Measurements from ENCODE around the gene VGLL1. TPM values are rescaled to one million over a fixed set of nuclear protein-coding genes. Genes with fewer than 3 reads are reported as not detected.

VGLL1 gene
- polyA plus RNA-seq, 1 of the 3 experiments (the other 2 are of a cell fraction): not detected

GRCh38 chrX:136572030-136572429 lies 40.0 kb downstream of the VGLL1 start:
- no peaks in the 10 kb centered on the region for H3K27me3 ChIP-seq (ENCODE audit: insufficient read depth)
- no peaks in the 10 kb centered on the region for H3K9me2 ChIP-seq
- CTCF ChIA-PET: interaction anchor here (1.0 kb wide), 1 partner anchor 8 kb away, joined by 3 read pairs; no protein-coding TSS in a partner anchor
- no peaks in the 10 kb centered on the region for H3K9me3 ChIP-seq
- no peak overlapping the region for H3K27ac ChIP-seq (ENCODE audit: low read depth in 2 of 2, low read length in 1 of 2)
- no peaks in the 10 kb centered on the region for H3K79me2 ChIP-seq (ENCODE audit: insufficient read depth)
- H4K20me1 ChIP-seq (ENCODE audit: insufficient read depth): no peaks in the 10 kb centered on the region
- TF ChIP-seq FOSL2 (IDR thresholded peaks at IDR 0.05; ENCODE audit: borderline replicate concordance, low read depth): no peak
- no peak for TF ChIP-seq EZH2phosphoT487 (IDR thresholded peaks at IDR 0.05; ENCODE audit: borderline replicate concordance, low read depth)
- no peak for TF ChIP-seq NRF1 (IDR thresholded peaks at IDR 0.05; ENCODE audit: low read depth, low read length)
- TF ChIP-seq CTCF (IDR thresholded peaks at IDR 0.05): no peak
- TF ChIP-seq RCOR1 (IDR thresholded peaks at IDR 0.05; ENCODE audit: low read length): no peak
- no peak for TF ChIP-seq MXI1 (IDR thresholded peaks at IDR 0.05; ENCODE audit: low read depth, low read length)
- DNase-seq: no peak
- 15% methylated on average over 2 of the region's 2 CpGs for WGBS (ENCODE audit: low lambda C conversion rate)
- no peaks in the 10 kb centered on the region for H3F3A ChIP-seq (replicated peaks; ENCODE audit: insufficient read depth)
- no peak overlapping the region for H3K4me2 ChIP-seq
- no peak overlapping the region for H3K4me3 ChIP-seq (ENCODE audit: low read depth in 2 of 2, low read length in 1 of 2)
- H3K4me1 ChIP-seq (ENCODE audit: control insufficient read depth in 1 of 2, insufficient read depth in 2 of 2, low read depth in 1 of 2, low read length in 1 of 2): no peaks in the 10 kb centered on the region; a peak in 1 of 4 replicates
- POLR2A ChIA-PET: no interaction called here
- no peaks in the 10 kb centered on the region for H3K36me3 ChIP-seq (replicated peaks in 1 of 2; ENCODE audit: control insufficient read depth in 1 of 2, insufficient read depth in 2 of 2, low read length in 1 of 2)
- H2AFZ ChIP-seq (ENCODE audit: low read depth): no peak overlapping the region
- no peak overlapping the region for H3K9ac ChIP-seq

DNA sequence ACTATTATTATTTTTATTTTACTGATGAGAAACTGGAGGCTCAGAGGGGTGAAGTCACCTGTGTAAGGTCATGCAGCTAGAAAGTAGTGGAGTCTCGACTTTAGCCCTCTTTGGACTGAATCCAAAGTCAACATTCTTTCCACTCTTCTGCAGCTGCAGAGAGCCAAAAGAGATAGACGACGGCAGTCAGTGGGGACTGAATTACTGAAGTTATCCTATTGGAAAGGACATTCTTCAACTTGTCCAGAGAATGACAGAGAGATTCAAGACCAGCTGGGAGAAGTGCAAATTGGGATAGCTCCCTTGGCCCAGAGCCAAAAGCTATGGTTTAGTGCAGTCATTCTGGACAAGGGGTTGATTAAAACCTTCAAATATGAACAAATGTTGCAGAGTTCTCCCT lies 42.5 kb downstream of the VGLL1 start:
- WGBS (ENCODE audit: low lambda C conversion rate): 0% methylated on average over 3 of the region's 3 CpGs
- H3K9me2 ChIP-seq: no peaks in the 10 kb centered on the region
- no peak overlapping the region for H2AFZ ChIP-seq (ENCODE audit: low read depth)
- H3K9me3 ChIP-seq: no peaks in the 10 kb centered on the region
- H3F3A ChIP-seq (replicated peaks; ENCODE audit: insufficient read depth): no peaks in the 10 kb centered on the region
- H3K4me2 ChIP-seq: no peak overlapping the region
- no peaks in the 10 kb centered on the region for H3K79me2 ChIP-seq (ENCODE audit: insufficient read depth)
- no peak overlapping the region for H3K4me3 ChIP-seq (ENCODE audit: low read depth in 2 of 2, low read length in 1 of 2)
- H3K9ac ChIP-seq: no peak overlapping the region
- no peak for DNase-seq
- H3K27ac ChIP-seq (ENCODE audit: low read depth in 2 of 2, low read length in 1 of 2): peak overlapping the region in 1 of 2 experiments; percentile 39; a peak in 1 of 4 replicates
- no peaks in the 10 kb centered on the region for H4K20me1 ChIP-seq (ENCODE audit: insufficient read depth)
- CTCF ChIA-PET: interaction anchor here (1.9 kb wide), 1 partner anchor 120 kb away, joined by 6 read pairs; no protein-coding TSS in a partner anchor
- H3K4me1 ChIP-seq (ENCODE audit: control insufficient read depth in 1 of 2, insufficient read depth in 2 of 2, low read depth in 1 of 2, low read length in 1 of 2): peaks cover 0 to 4% of the 10 kb centered on the region in 2 experiments; a peak in 1 of 4 replicates
- no peaks in the 10 kb centered on the region for H3K36me3 ChIP-seq (replicated peaks in 1 of 2; ENCODE audit: control insufficient read depth in 1 of 2, insufficient read depth in 2 of 2, low read length in 1 of 2)
- H3K27me3 ChIP-seq (ENCODE audit: insufficient read depth): no peaks in the 10 kb centered on the region; the same call in 1 of the 2 replicates
- POLR2A ChIA-PET: no interaction called here
- no peak for TF ChIP-seq FOSL2 (IDR thresholded peaks at IDR 0.05; ENCODE audit: borderline replicate concordance, low read depth)
- TF ChIP-seq CTCF (IDR thresholded peaks at IDR 0.05): no peak
- TF ChIP-seq, protein P1, sequence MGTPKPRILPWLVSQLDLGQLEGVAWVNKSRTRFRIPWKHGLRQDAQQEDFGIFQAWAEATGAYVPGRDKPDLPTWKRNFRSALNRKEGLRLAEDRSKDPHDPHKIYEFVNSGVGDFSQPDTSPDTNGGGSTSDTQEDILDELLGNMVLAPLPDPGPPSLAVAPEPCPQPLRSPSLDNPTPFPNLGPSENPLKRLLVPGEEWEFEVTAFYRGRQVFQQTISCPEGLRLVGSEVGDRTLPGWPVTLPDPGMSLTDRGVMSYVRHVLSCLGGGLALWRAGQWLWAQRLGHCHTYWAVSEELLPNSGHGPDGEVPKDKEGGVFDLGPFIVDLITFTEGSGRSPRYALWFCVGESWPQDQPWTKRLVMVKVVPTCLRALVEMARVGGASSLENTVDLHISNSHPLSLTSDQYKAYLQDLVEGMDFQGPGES (IDR thresholded peaks at IDR 0.05; ENCODE audit: low read depth, low read length): no peak
- no peak for TF ChIP-seq RFX5 (IDR thresholded peaks at IDR 0.05; ENCODE audit: low read length)
- no peak for TF ChIP-seq RCOR1 (IDR thresholded peaks at IDR 0.05; ENCODE audit: low read length)
- TF ChIP-seq MEF2A (IDR thresholded peaks at IDR 0.05; ENCODE audit: borderline replicate concordance, low read depth): no peak
- TF ChIP-seq, protein P2, sequence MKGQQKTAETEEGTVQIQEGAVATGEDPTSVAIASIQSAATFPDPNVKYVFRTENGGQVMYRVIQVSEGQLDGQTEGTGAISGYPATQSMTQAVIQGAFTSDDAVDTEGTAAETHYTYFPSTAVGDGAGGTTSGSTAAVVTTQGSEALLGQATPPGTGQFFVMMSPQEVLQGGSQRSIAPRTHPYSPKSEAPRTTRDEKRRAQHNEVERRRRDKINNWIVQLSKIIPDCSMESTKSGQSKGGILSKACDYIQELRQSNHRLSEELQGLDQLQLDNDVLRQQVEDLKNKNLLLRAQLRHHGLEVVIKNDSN (IDR thresholded peaks at IDR 0.05; ENCODE audit: borderline replicate concordance, low read depth): no peak
- TF ChIP-seq, protein P3, sequence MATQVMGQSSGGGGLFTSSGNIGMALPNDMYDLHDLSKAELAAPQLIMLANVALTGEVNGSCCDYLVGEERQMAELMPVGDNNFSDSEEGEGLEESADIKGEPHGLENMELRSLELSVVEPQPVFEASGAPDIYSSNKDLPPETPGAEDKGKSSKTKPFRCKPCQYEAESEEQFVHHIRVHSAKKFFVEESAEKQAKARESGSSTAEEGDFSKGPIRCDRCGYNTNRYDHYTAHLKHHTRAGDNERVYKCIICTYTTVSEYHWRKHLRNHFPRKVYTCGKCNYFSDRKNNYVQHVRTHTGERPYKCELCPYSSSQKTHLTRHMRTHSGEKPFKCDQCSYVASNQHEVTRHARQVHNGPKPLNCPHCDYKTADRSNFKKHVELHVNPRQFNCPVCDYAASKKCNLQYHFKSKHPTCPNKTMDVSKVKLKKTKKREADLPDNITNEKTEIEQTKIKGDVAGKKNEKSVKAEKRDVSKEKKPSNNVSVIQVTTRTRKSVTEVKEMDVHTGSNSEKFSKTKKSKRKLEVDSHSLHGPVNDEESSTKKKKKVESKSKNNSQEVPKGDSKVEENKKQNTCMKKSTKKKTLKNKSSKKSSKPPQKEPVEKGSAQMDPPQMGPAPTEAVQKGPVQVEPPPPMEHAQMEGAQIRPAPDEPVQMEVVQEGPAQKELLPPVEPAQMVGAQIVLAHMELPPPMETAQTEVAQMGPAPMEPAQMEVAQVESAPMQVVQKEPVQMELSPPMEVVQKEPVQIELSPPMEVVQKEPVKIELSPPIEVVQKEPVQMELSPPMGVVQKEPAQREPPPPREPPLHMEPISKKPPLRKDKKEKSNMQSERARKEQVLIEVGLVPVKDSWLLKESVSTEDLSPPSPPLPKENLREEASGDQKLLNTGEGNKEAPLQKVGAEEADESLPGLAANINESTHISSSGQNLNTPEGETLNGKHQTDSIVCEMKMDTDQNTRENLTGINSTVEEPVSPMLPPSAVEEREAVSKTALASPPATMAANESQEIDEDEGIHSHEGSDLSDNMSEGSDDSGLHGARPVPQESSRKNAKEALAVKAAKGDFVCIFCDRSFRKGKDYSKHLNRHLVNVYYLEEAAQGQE (IDR thresholded peaks at IDR 0.05; ENCODE audit: low read depth, low read length): no peak
- no peak for TF ChIP-seq CHD2 (IDR thresholded peaks at IDR 0.05; ENCODE audit: low read length, partially characterized antibody)
- no peak for TF ChIP-seq NRF1 (IDR thresholded peaks at IDR 0.05; ENCODE audit: low read depth, low read length)
- TF ChIP-seq ELF1 (IDR thresholded peaks at IDR 0.05): no peak
- no peak for TF ChIP-seq JUND (IDR thresholded peaks at IDR 0.05)
- no peak for TF ChIP-seq EP300 (IDR thresholded peaks at IDR 0.05; ENCODE audit: borderline replicate concordance in 1 of 2, low read depth in 1 of 2, low read length in 1 of 2)
- TF ChIP-seq TAF1 (IDR thresholded peaks at IDR 0.05; ENCODE audit: borderline replicate concordance, low read depth, low read length): no peak
